Fibroblast of villous mesenchyme (primary cell): ENCODE measurements around the gene WDR93. TPM values are rescaled to one million over a fixed set of nuclear protein-coding genes. Genes with fewer than 3 reads are reported as not detected.

Experiments used
- DNase-seq: peaks from one replicate; pipeline ENCODE4 v3.0.0-alpha.2; 2010; ENCODE audit warnings: low read depth
- H3K4me3 ChIP-seq: 2 replicates; pipeline ENCODE4 v1.5.1; 2011; ENCODE audit warnings: low read depth, mild to moderate bottlenecking, low read length
- CTCF ChIP-seq: IDR thresholded peaks from 2 replicates; pipeline ENCODE4 v1.5.1; 2012; ENCODE audit warnings: low read depth, mild to moderate bottlenecking, low read length; ENCODE audit not compliant: insufficient read depth
- total RNA-seq: library from RNA; depleted of rRNA; stranded (reverse); fragments of >200 nt; gene quantifications from 2 replicates; pipeline ENCODE4 v1.2.3, GENCODE V29; 2012

WDR93 gene
- total RNA-seq, 1 donor, result not detected

- TF ChIP-seq CTCF, result no peak
- no peak for DNase-seq
- no peak overlapping the region for H3K4me3 ChIP-seq
These were observed 61.1 kb downstream of the WDR93 start for GRCh38 chr15:89751748-89752147.

- no peak overlapping the region for H3K4me3 ChIP-seq
- TF ChIP-seq CTCF, result no peak
- DNase-seq, result no peak
These were observed 63.2 kb downstream of the WDR93 start for GRCh38 chr15:89753855-89754254.

- no peak overlapping the region for H3K4me3 ChIP-seq
- TF ChIP-seq CTCF, result no peak
- DNase-seq, result no peak
These were observed 63.9 kb downstream of the WDR93 start for GRCh38 chr15:89754361-89755154.

GRCh38 chr15:89755701-89756100 lies 65.1 kb downstream of the WDR93 start:
- no peak overlapping the region for H3K4me3 ChIP-seq
- TF ChIP-seq CTCF, result no peak
- DNase-seq, result no peak

- no peak for TF ChIP-seq CTCF
These were observed 66.3 kb downstream of the WDR93 start for GRCh38 chr15:89756897-89757296.

GRCh38 chr15:89758283-89758682 lies 67.7 kb downstream of the WDR93 start:
- DNase-seq, result no peak
- H3K4me3 ChIP-seq, result no peak overlapping the region
- TF ChIP-seq CTCF, result no peak

More at GRCh38 chr15:89756897-89757296, 66.3 kb downstream of the WDR93 start:
- DNase-seq, result no peak
- no peak overlapping the region for H3K4me3 ChIP-seq

GRCh38 chr15:89758981-89759380 lies 68.4 kb downstream of the WDR93 start:
- TF ChIP-seq CTCF, result no peak
- no peak for DNase-seq
- H3K4me3 ChIP-seq, result no peak overlapping the region
